ENCODE measurements around the gene MBNL2.

DNA sequence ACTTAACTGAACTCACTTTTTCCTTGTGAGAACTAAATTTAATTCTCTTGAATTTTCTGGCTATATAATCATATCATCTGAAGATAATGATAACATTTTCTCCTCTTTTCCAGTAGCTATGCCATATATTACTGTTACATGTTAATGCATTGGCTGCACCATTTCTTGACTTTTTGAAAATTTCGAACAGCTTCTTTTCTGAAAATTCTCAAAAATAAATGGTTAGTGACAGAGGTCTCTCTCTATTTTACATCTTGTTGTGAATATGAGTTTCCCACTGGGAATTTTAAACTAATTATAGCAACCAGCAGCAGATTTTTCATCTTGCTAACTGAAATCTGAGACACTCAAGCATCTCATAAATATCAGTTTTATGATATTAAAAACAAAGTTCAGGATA, 30.6 kb downstream of the MBNL2 start:
- TF ChIP-seq, protein P1, sequence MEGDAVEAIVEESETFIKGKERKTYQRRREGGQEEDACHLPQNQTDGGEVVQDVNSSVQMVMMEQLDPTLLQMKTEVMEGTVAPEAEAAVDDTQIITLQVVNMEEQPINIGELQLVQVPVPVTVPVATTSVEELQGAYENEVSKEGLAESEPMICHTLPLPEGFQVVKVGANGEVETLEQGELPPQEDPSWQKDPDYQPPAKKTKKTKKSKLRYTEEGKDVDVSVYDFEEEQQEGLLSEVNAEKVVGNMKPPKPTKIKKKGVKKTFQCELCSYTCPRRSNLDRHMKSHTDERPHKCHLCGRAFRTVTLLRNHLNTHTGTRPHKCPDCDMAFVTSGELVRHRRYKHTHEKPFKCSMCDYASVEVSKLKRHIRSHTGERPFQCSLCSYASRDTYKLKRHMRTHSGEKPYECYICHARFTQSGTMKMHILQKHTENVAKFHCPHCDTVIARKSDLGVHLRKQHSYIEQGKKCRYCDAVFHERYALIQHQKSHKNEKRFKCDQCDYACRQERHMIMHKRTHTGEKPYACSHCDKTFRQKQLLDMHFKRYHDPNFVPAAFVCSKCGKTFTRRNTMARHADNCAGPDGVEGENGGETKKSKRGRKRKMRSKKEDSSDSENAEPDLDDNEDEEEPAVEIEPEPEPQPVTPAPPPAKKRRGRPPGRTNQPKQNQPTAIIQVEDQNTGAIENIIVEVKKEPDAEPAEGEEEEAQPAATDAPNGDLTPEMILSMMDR (IDR thresholded peaks at IDR 0.05): no peak
- no peak for TF ChIP-seq POLR2AphosphoS5 (IDR thresholded peaks at IDR 0.05)
- no peak for TF ChIP-seq EP300 (IDR thresholded peaks at IDR 0.05)
- no peak for TF ChIP-seq POLR2A (IDR thresholded peaks at IDR 0.05)
